HTERT RPE-1 (cell line): Measurements from ENCODE around the gene MAP4K4.

ENCODE experiments used
- in situ Hi-C: fragments of 300-500 bp; cut with MboI; formaldehyde crosslinking; loops from 4 replicates; pipeline ENCODE4 v1.14.3; 2020; ENCODE audit warnings: low sequenced_read_pairs

The MAP4K4 gene

DNA sequence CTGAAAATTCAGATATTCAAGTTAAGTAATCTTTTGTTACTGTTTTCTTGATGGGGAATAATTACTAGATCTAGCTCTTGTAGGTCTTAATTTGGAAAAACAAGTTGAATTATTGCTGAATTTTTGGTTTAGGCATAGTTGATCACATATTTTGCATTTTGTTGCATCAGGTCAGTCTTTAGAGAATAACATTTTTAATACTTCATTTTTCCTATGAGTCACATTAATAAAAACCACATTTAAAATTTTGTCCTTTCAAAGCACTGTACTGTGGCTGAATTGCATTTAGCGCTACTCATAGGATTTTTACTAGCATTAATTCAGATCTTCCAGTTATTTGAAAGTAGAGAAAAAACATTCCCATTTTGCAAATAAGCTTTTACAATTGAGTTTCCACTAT is 23.2 kb downstream of the MAP4K4 start:
- in situ Hi-C loops = no loop called here

DNA sequence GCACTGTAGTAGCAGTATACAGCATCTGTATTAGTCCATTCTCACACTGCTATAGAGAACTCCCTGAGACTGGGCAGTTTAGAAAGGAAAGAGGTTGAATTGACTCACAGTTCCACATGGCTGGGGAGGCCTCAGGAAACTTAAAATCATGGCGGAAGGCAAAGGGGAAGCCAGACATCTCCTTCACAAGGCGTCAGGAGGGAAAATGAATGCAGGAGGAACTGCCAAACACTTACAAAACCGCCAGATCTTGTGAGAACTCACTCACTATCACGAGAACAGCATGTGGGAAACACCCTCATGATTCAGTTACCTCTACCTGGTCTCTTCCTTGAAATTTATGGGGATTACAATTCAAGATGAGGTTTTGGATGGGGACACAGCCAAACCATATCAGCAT is 25.4 kb downstream of the MAP4K4 start:
- in situ Hi-C loops = no loop called here

DNA sequence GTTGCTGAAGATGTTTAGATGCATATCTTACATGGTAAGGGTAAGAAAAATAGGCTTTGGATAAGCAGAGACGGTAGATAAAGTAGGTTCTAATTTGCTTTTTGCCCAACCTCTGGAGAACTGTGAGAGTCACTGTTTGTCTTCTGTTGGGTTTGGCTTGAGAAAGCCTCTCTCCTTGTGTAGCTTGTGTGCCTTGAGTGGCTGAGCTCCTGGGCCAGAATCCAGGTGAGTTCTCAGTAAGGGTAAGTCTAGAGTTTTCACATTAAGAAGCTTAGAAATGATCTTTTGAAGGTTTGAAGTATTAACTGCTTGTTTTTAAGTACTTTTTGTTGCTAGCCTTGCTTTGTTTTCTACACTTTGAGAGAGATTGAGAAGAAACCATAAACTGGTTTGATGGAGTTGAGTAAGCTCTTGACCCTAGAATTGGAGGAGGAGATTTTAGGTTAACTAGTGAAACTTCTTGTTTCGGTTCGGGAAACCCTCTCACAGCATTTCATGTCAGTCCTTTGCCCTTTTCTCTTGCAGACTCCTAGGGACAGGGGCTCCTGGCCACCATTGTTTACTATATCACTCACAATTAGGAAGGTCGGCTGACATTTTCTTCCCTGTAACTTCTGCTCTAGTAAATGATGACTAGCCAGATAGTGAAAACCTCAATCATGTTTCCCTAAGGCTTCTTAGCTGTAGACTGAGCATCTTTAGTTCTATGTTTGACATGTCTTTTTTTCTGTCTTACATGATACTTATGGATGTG is 26.0 kb downstream of the MAP4K4 start:
- in situ Hi-C loops = no loop called here

DNA sequence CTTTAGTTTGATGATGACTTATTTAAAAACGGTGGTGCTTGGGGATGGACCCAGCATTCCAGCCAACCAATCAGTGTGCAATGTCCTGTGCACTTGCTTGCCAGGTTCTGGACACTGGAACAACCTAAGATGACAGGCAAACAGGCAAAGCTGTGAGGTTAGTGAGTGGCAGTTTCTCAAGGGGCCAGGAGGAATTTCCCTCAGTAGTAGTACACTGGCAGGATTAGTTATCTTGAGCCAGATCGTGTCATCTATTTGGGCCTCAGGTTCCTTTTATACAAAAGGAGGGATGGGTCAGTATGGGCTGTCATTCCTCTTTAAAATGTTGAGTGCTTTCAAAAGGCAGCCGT is 26.6 kb downstream of the MAP4K4 start:
- in situ Hi-C loops = no loop called here

DNA sequence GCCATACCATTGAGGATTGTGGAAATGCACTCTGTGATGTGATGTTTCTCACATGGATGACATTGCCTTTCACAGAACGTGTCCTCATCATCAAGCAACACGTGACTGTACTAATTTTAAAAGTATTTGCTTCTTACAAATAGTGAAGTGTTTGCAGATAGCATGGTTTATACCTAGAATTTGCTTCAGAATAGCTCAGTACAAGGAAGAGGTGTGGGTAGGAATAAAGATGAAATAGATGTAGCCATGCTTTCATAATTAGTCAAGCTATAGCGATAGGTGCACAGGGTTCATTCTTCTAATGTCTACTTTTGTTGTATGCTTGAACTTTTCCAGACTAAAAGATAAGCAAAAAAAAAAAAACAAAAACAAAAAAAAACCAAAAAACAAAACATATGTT is 27.5 kb downstream of the MAP4K4 start:
- in situ Hi-C loops = no loop called here

DNA sequence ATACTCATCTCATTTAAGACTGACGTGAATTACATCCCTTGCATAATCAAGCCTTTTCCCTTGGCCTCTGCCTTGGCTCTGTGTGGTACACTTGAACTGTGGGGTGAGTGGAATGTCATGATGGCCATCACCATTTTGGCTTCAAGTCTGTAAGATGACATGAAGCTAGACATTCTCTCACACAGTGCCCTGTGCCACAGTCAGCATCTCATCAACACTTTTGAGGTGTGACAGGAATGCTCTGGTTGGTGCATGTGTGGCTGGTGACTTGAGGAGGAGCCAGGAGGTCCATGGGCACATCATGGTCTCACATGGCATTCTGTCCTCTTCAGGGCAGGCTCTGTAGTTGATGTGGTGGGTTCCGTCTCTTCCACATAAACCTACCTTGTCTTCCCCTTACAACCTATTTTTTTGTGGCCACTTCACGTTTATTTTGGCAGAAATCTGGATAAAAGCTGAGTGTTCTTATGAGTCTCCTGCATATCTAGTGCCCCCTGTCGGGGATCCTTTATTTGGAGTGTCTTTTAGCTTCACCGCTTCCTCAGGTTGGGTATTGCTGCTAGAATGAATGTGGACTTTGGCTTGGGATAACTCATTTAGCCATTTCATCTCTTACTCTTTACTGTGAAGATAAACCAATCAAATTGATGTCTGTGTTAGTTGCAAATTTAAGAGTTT is 28.1 kb downstream of the MAP4K4 start:
- in situ Hi-C loops = no loop called here

DNA sequence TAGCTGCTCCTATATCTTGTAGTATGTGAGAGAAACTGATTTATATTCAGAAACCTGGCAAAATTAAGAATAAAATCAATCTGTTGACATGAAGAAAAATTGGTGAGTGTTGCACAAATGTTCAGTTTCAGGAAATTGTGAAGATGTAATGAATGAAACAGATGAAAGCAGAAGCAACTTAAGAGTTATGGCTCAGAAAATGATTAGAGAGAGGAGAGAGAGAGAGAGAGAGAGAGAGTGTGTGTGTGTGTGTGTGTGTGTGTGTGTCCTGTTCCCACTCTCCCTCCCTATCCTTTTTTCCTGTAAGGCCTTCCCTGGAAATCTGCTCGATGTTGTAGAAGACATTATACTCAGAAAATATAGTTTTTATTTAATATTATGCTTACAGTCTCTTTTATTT is 31.4 kb downstream of the MAP4K4 start:
- in situ Hi-C loops = no loop called here

DNA sequence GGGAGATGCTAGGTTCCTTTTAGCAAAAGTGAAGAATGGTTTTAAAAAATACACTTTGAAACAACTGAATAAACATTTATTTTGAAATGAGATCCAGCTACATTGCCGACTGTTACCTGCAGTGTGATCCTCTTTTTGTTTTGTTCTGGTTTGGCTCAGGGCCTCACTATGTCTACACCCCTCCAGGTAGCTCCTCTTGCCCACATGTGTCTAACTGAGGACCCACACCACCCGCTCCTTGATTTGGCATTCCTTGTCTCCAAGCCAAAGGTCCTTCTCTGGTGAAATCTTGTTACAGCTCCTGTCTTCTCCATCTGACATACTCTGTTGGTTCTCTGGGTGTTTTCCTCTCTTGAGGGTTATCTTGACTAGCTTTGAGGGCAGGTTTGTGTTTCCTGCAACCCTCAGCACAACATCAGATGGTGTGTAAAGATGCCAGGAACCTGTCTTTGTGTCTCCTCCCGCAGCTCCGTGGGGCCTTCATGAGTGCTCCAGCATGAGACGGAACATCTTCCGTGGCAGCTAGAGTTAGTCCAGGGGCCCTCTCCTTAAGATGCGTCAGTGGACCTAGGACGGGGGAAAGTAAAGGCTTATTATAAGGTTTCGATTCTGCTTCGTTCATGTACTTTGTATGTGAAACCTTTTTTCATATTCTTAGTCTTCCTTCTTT is 32.1 kb downstream of the MAP4K4 start:
- in situ Hi-C loops = no loop called here

DNA sequence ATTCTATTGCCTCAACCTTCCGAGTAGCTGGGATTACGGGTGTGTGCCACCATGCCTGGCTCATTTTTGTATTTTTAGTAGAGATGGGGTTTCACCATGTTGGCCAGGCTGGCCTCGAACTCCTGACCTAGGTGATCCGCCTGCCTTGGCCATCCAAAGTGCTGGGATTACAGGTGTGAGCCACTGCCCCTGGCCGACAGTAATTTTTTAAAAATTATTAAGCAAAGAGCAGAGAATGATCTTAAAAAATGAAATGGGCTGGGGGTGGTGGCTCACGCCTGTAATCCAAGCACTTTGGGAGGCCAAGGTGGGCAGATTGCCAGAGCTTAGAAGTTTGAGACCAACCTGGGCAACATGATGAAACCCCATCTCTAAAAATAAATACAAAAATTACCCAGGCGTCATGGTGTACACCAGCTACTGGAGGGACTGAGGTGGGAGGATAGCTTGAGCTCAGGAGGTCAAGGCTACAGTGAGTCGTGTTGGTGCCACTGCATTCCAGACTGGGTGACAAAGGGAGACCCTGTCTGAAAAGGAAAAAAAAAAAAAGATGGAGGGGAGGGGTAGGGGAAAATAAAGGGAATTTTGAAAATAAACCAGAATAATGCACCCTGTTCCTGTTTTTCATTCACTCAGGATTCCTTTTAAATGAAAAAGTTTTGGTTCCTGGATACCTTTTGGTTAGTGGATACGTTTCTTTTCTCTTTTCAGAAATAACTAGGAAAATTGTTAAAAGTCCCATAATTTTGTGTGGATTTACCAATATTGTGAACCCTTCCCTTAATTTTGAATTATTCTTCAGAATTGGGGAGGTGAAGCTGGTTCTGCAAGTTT is 33.9 kb downstream of the MAP4K4 start:
- in situ Hi-C loops = no loop called here

DNA sequence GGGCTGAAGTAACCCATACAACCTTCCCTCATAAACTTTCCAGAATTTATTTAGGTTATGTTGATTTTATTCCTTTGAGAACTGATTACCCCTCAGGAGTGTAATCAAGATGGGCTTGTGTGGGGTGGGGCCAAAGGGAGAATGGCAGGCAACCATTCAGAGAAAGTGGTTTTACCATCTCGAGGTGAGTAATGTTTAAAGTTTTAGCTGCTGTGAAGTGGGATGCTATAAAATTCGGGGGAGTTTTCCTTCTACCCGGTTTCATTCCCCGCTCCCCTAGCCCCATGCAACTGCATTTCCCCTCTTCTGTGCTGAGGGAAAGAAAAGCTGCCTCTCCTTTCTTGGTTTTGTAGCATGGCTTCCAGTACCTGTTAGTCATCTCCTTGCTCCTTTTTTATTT is 34.7 kb downstream of the MAP4K4 start:
- in situ Hi-C loops = no loop called here

DNA sequence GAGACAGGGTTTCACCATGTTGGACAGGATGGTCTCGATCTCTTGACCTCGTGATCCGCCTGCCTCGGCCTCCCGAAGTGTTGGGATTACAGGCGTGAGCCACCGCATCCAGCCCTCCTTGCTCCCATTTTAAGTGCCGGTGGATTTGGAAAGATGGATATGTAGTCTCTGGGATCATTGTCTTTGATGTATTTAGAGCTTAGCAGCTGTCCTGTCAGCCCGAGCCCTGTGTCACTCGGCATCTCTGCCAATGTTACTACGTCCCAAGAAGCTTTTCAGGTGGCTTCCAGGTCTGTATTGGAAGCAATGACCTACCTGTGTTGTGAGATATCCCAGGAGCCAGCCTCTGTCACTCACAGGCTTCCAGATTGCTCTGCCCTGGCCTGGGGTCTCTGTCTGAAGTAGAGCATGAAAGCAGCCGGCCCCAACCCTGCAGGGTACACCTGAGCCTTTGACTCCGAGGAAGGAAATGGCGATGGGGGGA is 35.3 kb downstream of the MAP4K4 start:
- in situ Hi-C loops = no loop called here

DNA sequence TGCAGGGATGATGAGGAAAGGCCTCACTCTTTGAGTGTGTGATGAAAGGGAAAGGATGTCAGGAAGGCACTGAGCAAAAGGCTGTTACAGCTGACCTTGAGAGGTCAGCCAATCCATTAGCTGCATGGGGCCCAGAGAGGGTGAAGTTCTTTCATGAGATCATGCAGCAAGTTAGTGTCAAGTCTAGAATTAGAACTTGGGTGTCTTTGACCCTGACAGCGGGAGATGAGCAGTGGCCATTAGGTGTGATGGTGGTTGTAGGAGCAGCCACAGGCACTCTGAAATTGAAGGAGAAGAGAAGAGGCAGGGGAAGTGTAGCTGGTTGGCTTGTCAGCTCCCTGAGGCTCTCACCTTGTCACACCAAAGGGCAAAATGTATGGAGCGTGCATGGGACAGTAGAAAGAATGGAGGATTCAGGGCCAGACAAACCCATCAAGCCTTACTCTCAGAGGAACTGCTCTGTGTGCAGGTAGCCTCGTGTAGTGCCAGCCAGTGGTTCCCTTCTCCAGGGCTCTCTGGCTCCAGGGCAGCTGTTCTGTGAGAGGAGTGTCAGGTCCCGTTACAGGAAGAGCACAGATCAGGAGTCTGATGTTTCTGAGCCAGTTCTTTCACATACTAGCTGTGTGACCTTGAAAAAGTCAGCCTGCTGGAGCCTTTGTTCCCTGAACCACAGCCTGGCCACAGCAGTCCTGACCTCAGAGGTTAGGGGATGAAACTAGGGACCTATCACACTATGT is 35.9 kb downstream of the MAP4K4 start:
- in situ Hi-C loops = no loop called here

DNA sequence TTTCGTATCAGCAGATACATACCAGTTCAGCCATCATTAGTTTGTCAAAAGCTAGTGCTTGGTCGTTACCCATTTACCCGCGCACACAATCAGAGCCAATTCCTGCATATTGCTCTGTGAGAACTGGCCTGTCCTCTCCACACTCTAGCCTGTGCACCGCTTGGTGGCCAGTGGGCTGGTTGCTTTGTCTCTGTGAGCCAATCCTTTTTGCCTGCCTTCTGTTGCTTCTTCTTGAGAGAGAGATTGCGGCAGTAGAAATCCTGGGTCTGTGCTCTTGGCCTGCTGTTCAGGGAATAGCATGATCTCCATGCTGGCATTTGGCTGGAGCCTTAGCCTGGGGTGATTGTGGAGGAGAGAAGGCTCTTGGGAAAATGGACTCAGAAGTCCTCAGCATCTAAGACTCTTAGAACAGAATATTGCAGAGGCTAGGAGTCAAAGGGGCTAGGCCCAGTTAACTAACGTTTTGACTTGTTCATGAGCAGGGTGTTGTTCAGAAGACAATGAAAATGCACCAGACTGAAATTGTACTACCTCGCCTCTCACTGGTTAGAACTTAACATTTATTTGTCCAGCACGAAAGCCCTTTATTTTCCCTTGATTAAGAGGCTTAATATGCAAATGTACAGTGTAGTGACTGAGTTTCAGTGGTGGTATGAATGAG is 37.1 kb downstream of the MAP4K4 start:
- in situ Hi-C loops = no loop called here

DNA sequence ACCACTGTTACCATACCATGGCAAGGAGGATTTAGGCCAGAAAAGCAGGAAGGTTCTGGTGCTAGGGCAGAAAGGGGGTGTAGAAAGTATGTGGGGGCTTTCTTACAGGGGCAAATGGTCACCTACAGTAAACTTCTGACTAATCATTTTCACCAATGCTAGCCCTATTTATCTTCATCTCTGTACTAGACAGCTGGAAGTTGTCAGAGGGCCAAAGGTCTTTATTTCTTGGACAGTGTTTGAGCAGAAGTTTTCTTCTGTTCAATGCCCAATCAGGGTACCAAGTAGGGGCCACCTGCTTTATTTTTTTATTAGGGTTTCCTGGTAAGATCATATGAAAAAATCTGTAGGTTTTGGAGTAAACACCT is 37.6 kb downstream of the MAP4K4 start:
- in situ Hi-C loops = no loop called here

DNA sequence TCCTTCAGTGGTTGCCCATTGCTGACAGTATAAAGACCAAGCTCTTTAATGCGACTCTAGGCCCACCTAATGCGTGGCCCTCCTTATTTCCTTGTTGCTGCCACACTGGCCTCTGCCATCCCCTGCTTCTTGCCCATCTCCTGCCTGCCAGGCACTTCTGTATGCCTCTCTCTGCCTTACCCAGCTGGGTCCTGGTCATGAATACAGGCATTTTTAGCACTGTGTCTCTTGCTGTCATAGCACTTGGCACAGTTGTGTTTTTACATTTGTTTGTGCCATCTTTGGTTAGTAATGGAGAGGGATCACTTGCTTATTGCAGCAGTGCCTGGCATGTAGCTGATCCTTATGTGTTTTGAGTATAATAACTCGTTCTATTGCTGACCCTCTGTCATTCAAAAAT is 38.7 kb downstream of the MAP4K4 start:
- in situ Hi-C loops = no loop called here

DNA sequence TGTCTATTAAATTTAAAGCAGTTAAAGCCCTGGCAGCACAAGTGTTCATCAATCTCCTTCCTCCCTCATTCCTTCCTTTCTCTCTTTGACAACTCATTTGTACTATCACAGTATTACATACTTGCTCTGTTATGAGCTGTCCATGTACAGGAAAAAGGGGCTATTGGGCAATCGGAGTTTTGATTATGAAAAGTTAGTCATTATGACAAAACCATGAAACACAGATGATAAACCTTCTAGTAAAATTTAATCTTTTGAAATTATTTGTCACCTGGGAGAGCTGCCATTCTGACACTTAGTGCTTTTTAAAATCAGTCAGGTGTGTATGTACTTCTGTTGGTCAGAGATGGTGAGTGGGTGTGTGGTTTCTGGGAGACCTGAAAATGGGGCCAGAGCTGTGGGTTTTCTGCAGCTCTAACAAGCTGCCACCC is 39.4 kb downstream of the MAP4K4 start:
- in situ Hi-C loops = no loop called here

DNA sequence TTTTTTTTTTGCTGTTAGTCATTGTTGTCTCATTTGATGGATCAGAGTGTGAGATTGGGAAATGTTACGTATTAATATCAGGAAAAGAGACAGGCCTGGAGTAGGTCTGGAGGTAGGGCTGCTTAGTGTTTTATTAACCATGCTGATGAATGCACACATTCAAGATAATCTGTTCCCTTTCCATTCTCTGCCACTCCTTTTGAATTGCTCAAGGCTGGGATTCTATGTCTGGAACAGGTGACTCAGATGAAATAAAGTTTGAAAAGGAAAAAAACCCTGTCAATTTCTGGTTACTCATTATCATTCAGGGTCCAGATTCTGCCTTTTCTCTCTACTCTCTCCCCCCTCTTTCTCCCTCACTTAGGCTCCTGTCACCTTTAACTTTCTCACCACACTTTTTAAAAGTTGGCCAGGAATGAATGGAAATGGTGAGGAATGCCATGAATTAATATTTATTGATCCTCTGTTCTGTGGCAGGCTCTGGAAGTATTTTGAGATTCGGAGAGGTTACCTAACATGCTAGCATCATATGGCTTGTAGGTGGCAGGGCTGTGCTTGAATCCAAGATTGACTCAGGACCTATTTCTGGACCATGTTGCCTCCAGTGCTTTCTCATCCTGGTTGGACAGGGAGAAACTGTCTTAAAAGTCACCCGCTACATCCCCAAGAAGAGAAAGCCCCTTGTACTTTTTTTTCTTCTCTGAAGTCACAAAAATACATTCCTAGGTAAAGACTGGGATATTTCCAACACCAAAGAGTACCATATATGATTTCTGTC is 40.2 kb downstream of the MAP4K4 start:
- in situ Hi-C loops = no loop called here

DNA sequence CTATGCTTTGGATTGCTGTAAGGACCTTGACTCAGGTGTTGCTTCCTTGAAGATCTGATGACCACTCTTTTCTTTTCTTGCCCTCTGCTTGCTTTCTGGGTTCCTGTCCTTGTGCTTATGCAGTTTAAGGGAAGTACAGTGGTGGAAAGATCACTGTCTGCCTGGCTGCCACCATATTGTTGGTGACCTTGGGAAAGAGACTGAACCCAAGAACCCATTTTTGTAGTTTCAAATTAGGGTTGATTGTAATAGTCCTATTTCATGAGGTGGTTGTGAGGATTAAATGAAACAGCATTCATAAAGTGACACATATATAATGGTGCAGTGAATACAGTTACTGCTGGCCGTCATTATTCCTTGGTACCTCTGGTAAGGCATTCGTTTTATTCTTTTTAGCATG is 41.1 kb downstream of the MAP4K4 start:
- in situ Hi-C loops = no loop called here

DNA sequence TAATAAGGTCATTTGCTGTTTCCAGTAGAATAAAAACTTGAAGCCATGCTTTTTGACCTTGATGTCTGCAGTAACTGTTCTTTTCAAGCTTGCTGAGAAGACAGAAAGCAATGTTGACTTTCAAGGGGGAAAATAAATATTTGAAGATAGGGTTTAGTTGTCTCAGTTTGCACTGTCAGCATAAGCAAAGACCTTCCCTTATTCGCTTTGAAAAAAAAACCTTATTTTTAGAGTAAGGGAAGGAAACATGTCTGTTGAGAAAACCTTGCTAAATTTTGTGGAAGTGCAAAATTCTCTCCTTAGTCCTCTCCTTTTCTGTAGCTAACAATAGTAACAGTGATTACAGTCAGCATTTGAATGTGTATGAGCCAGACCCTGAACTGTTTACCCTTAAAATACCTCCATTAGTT is 43.1 kb downstream of the MAP4K4 start:
- in situ Hi-C loops = no loop called here
